Sigmoid colon (tissue), 4 donors: ENCODE results near the gene MYO1A.
A peak's percentile ranks its signal among the peaks of the same experiment; 100 is the strongest.

Source experiments
- POLR2A ChIP-seq, 2 donors: fragments of 450-650 bp; IDR thresholded peaks; one replicate each; pipeline ENCODE4 v1.6.1; 2016; ENCODE audit warnings: antibody characterized with exemption in 2 of 2, mild to moderate bottlenecking in 2 of 2, moderate library complexity in 2 of 2
- POLR2AphosphoS5 ChIP-seq, 4 donors: sonication (generic); formaldehyde crosslinking; IDR thresholded peaks; one replicate each; pipeline ENCODE4 v1.6.1; 2017; ENCODE audit warnings: antibody characterized with exemption in 4 of 4
- TF ChIP-seq, protein P1 (sequence below), 4 experiments: fragments of 450-650 bp in 3 of 4; fragments of 200-600 bp in 1 of 4; IDR thresholded peaks; one replicate each; pipeline ENCODE4 v1.5.1; 2016 to 2019; ENCODE audit warnings: antibody characterized with exemption in 4 of 4, mild to moderate bottlenecking in 3 of 4, moderate library complexity in 2 of 4

DNA sequence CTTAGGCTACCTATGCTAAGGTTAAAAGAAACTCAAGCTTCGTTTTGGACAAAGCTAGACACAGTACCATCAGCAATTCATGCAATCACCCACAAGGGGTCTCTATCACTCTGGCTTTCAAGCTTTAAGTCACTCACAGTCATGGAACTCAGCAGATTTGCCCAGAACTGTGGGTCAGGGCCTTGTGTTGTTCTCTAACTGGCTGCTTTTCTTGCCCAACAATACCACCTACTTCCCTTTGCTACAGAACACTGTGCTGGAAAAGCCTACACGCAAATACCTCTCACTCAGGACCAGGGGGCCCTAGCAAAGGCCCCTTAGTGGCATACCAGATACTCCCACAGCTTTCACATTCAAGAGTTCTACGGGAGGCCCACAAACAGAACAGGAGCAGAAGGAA, 19.6 kb upstream of the MYO1A start:
- TF ChIP-seq, protein P1, sequence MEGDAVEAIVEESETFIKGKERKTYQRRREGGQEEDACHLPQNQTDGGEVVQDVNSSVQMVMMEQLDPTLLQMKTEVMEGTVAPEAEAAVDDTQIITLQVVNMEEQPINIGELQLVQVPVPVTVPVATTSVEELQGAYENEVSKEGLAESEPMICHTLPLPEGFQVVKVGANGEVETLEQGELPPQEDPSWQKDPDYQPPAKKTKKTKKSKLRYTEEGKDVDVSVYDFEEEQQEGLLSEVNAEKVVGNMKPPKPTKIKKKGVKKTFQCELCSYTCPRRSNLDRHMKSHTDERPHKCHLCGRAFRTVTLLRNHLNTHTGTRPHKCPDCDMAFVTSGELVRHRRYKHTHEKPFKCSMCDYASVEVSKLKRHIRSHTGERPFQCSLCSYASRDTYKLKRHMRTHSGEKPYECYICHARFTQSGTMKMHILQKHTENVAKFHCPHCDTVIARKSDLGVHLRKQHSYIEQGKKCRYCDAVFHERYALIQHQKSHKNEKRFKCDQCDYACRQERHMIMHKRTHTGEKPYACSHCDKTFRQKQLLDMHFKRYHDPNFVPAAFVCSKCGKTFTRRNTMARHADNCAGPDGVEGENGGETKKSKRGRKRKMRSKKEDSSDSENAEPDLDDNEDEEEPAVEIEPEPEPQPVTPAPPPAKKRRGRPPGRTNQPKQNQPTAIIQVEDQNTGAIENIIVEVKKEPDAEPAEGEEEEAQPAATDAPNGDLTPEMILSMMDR (IDR thresholded peaks at IDR 0.05): peak; percentile 86 to 96 (median 91)
- TF ChIP-seq POLR2AphosphoS5 (IDR thresholded peaks at IDR 0.05): peak in 3 of 4 donors; percentile 27 to 50 (median 41)
- no peak for TF ChIP-seq POLR2A (IDR thresholded peaks at IDR 0.05)
